GM21786 (cell line): ENCODE results near the gene HILPDA.

ENCODE experiments used
- ATAC-seq: cut with Tn5 transposase; IDR thresholded peaks from one replicate; pipeline ENCODE4 v1.9.1; 2021; ENCODE audit not compliant: unreplicated experiment

The HILPDA gene, protein sequence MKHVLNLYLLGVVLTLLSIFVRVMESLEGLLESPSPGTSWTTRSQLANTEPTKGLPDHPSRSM

DNA sequence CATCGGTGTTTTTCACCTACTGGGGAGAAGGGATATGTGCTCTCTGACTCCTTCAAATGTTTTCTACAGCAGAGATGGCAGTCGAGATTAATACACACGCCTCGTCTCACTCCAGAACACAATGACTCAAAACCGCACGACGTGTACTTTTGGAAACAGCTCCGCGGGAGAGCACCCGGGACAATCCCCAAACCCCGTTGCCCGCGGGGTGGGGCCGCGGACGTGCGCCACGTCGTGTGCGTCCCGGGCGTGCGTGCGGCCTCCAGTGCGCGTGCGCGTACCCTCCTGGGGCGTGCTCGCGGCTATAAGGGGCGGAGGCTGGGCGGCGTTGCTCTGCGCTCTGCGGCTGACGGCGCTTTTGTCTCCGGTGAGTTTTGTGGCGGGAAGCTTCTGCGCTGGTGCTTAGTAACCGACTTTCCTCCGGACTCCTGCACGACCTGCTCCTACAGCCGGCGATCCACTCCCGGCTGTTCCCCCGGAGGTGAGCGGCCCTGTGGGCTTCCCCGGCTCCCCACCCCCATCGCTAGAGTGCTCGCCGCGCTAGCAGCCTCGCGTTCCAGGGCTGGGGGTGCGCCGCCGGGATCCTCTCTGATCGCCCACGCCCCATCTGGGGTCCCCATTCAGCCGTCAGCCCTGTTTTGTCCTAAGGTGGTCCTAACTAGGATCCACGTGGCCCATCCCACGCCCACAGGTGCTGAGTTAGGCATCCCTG is at the start of gene HILPDA:
TSS of gene HILPDA (plus strand) at position 336 of the 712 bp plus-strand sequence. CDS start 1,391 bp downstream, outside the sequence.
- ATAC-seq = peak; percentile 71

DNA sequence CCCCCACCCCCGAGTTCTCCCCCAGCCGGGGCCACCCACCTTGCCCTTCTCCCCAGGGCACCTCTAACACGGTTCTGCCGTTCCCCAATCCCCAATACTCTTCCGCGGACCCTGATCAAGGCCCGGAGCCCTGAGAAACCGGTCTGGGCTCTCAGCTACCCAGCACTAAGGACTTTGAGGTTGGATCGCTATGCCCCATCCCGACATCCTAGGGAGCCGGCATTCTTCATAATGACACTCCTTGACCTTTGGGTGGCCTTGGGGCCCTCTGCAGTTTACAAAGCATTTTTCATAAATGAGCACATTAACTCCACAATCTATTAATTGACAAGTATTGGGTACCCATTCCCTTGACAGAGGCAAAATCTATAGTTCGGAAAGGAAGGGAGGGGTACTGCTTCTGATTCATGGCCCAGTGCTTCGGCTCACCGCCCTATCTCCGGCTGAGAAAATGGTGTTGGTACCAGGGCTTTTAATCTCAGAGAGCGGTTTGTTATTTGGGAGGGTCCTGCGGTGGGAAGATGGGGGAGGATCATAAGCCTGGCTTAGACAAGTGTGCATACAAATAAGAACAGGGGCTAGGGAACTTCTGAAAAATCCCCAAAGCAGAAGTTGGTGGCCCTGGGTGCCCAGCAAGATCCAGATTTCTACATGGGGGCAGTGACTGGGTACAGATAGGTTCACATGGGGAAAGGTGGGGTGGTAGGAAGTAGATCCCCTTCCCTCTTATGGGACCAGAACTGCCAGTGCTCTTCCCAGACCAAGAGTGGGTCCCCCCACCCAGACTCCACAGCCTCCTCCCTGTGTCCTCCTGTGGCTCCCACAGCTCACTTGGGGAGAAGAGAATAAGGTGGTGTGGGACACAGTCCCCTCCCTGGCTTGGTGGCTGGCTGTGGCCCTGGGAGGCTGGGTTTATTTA is 49.1 kb upstream of the HILPDA start:
- ATAC-seq = no peak

DNA sequence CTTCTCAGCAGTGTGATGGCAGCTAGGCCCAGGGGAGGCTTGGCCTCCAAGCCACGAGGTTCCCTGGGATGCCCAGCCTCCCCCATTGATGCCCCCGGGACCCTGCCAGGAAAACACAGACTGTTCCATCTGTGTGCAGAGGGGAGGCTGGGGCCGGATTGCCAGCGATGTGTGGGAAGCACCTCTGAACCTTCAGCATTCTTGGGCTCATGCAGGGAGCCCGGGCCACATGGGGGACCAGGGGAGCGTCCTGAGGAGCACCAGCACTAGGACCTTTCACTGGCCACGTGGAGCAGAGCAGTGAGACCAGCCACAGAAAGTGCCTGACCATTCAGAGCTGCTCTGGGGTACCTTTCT is 48.5 kb upstream of the HILPDA start:
- no peak for ATAC-seq

DNA sequence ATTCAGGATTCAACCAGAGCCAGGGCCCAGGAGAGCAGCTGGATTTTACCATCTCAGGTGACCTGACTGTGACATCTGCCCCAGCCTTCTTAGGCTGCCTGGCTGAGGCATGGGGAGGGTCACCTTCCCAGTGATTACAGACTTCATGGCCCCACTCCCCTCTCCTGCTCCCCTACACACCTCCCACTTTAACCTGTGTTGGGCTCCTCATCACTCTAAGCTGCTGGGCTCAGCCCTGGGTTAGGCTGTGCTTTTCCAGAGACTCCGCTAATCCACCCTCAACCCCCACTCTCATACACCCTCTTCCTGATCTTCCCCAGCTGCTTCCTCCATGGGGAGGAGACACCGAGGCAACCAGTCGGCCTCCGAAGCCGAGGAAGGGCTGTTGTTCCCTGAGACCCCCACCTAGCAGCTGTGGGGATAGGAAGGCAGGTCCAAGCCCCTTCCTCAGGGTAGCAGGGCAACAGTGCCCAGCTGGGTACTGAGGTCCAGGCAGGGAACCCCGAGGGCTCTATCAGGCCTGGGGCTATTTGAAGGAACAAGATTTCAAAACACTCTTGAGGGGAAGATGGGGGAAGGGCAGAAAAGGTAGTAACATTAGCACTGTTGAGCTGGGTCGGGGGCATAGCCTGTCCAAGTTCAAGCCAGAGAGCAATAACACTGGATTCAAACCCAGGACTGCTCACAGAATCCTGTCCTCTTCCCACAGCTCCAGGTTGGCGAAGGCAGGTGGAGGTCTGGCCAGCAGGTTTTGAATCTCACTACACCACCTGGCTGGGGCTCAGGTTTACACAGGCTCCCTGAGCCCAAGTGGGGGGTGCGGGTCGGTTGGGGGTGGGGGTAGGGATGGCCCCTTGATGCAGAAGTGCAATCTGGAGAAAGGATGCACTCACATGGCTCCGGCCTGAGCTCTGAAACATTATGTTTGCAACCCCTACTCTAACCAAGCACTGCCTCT is 47.6 kb upstream of the HILPDA start:
- no peak for ATAC-seq

DNA sequence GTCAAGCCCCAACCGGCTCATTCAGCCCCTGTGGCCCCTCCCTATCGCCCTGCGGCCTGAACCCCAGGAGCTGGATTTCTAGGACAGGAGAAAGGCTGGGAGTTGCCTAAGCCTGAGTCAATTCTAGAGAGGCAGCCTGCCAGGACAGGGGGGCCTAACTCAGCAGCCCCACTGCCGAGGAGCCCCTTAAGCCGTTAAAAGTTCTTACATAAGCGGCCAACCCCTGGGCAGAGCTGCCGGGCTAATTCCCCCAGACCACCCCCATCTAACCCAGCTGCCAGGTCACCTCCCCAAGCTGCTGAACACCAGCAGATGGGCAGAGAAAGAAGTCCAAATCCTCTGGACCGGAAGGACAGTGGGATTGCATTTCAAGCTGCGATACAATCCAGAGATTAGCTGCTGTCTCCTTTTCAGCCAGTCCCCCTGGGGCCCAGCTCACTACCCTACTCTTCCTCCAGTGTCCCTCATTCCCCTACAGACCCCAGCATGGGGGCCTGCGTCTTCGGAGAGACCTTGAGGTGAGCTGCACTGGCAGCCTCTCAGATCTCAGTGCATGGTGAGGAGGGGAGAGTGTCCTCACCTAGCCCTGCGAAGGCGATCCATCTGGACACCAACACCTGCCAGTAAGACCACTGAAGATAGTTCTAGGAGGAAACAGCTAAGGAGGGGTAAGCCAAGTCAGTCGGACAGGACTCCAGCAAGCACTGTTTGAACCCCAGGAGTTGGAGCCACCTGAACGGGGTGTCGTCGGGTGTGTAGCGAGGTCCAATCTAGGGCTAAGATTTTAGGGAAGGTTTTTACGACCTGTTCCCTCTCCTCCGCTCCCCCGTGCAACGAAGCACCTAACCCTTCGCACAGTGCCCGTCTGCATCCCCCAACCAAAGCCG is 46.7 kb upstream of the HILPDA start:
- ATAC-seq = no peak

DNA sequence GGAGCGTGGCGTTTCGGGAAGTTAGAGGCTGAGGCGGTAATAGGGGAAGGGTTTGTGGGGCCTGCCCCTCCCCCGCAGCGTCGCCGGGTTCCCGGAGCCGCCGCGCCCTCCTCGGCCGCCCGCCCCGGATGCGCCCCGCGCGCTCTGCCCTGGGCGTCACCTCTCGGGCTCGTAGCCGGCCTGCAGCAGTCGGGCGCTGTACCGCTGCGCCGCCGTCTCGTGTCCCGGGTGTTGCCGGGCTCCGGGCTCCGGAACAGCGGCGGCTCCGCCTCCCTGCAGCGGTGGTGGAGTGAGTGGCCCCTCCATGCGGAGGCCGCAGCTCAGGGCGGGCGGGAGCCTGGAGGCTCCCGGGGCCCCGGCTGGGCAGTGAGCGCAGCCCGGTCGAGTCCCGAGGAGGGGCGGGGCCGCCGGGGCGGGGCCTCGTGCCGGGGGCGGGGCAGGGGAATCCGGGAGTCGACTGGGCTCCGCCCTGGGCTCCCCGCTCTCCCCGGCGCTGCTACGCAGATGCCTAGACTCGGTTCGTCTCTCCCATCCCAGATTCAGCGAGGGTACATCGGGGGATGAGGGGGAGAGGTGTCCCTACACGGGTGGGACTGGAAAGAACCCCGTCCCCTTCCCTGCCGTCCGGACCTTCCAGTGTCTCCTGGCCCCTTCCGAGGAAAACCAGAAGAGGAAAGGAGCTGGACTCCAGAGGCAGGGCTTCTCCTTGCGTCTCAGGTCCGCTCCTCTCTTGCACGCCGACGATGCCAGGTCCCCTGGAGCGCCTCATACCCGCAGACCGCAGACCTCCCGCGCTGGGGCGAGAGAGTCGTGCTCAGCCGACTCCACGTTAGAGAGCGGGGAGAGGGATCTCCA is 45.9 kb upstream of the HILPDA start, which contains the start of gene IMPDH1:
TSS of gene IMPDH1 (minus strand) at position 387 of the 855 bp plus-strand sequence. CDS start at position 306, 81 bp downstream.
- peak; percentile 77 for ATAC-seq

DNA sequence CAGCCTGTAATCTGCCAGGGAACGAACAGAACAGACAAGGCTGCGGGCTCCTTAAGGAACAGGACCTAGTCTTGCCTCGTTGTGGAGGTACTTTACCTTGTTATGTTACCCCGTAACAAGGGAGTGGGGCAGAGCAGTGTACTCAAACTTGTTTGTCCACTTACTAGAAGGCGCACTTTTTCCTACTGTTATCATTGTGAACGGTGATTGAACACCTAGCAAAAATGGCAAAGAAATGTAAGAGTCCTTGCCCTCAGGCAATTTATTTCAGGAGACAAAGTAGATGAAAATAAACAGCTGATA is 45.3 kb upstream of the HILPDA start:
- ATAC-seq = no peak

DNA sequence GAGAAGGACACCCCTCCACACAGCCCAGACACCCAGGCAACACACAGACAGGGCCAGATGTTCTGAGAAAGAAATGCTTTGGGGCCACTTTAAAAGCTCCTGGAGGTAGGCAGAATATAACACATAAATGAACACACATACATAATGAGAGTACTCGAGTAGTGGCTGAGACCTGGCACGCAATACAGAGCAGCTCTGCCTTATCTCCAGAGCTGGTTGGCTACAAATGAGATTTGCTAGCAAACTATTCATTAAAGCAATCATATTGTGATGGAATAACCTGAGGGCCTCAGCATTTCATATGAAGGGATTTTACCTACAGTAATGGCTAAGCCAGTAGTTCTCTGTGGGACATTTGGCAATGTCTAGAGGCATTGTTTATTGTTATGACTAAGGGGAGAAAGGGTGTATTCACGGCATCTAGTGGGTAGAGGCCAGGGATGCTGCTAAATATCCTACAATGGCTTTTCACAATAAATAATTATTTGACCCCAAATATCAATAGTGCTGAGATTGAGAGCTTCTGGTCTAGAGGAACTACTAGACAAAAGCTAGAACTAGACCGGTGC is 40.4 kb upstream of the HILPDA start:
- ATAC-seq = no peak

DNA sequence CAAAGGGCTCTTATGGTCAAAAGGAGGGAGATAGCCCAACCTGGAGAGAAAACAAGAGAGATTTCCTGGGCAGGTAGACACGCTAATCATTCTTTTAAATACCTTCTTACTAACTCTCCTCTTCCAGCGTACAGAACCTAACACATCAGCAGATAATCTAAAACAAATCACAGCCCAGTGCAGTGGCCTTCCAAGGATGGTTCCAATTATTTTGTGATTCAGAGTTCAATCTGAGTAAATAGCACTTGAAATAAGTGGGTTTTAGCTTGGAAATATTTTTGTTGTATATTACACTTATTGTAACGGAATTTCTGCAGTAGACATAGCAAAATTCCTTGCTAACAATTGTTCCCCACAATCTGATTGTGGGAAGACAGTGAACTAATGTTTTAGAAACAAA is 38.6 kb upstream of the HILPDA start:
- ATAC-seq = no peak

DNA sequence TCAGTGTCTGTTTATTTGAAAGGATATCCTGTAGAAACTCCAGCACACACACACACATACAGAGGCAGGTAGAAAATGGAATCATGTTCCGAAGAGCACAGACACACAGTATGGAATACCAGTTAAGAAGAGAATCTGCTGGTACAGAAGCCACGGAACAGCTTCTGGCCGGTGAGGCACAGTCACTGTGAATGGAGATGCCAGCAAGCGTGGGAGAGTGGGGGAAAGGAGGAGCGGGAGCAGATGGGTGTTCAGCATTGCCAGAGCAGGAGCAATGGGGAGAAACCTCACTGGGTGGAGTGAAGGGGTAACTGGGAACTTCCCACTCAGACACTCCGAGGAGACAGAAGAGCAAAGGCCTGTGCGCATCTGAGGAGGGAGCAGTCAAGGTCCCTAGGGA is 36.4 kb upstream of the HILPDA start:
- no peak for ATAC-seq

DNA sequence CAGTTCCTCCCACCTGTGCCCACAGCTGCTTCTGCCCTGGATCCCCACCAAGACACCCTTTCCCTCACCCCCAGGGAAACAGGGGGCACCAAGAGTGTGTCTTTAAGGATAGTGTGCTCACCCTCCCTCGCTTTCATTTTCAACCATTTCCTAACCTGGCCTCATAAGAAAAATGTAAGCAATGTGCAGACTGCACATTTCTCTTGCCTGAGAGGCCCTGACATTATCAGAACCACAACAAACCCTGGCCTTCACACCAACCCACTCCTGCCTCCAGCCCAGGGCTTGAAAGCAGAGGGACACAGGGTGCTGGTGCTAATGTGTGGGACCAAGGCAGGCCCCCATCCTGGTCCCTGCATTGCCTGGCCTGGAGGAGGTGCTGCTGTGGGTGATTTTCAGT is 34.9 kb upstream of the HILPDA start:
- no peak for ATAC-seq

DNA sequence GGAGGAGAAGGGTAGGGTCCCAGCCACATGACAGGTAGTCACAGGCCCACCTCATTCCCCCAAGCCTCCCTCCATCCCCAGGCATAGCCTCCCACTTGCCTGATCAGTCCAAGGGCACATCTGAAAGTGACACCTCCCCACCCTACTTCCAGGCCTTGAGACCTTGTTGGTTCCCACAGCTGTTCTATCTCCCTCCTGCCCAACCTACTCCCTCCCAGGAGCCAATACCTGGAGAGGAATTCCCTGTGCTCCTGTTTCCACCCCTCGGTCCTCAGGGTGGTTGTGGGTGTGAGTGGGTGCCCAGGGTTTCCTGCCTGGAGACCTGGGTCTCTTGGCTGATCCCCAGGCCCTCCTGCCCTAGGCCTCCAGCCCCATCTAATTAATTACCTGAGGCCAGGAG is 34.3 kb upstream of the HILPDA start:
- ATAC-seq = no peak

DNA sequence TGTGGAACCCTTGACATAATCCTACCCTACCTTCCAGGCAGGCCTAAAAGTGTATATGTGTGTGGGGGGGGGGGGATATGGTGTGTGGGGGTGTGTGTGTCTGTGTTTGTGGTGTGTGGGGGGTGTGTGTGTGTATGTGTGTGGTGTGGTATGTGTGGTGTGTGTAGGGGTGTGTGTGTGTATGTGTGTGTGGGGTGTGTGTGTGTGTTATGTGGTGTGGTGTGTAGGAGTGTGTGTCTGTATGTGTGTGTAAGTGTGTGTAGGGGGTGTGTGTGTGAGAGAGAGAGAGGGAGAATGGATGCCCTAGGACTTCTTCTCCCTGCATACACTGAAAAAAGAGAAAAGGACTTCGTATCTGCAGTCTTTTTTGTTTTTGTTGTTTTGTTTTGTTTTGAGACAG is 33.6 kb upstream of the HILPDA start:
- no peak for ATAC-seq

DNA sequence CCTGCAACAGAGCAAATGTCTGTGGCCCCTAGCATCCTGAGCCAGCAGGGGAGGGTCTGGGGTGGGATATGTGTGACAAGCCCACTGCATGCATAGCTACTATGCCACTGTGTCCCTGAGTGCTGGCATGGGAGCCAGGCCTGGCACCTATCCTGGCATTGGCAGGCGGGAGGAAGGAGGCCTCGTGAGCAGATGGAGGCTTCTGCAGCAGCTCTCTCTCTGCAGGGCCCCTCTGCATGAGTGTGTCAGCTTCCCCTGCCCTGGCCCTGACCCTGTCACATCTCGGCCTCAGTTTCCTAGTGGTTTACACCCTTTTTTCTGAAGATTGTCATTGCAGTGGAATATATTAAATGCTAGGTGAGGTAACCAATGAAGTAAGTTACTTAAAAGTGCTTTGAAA is 32.8 kb upstream of the HILPDA start:
- ATAC-seq = no peak

DNA sequence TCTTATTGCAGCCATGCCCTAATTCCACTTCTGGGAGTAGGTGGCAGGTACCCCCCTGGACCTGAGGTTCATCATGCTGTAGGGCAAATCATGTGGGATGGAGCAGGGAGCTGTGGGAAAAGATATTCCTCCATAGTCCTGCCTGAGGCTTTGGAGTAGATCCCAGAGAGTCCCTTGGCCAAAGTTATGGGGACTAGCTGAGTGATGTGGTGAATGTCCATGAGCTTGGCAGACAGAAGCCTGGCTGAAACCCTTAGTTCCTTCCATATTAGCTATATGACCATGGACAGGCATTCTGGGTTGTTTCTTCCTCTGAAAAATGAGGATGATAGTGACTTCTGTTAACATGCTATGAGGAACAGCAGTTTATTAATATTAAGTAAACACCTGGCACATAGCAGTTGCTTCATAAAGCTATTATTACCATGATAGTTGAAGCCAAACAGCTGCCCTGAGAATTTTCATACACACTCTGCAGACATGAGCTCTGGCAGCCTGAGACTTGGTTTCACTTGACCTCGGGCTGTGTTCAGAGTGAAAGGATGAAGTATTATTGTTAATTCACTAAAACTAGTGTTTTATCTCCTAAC is 30.9 kb upstream of the HILPDA start:
- no peak for ATAC-seq

DNA sequence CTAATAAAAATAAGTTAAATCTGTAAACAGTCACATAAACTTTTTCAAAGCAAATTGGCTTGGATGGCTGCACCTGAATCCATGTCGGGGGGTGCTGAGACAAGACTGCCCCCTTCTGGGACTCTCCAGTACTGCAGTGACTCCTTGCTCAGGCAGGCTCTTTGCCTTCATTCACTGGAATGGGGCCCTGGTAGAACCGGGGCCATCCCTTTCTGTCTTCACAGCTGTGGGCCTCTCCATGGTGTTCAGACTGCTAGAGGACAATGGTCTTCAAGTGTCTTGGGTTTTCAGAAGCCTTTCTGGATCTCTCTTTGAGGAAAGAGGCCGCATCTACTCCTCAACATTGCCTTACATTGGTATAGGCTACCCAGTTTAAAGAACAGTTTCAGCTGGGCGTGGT is 29.8 kb upstream of the HILPDA start:
- ATAC-seq = no peak

DNA sequence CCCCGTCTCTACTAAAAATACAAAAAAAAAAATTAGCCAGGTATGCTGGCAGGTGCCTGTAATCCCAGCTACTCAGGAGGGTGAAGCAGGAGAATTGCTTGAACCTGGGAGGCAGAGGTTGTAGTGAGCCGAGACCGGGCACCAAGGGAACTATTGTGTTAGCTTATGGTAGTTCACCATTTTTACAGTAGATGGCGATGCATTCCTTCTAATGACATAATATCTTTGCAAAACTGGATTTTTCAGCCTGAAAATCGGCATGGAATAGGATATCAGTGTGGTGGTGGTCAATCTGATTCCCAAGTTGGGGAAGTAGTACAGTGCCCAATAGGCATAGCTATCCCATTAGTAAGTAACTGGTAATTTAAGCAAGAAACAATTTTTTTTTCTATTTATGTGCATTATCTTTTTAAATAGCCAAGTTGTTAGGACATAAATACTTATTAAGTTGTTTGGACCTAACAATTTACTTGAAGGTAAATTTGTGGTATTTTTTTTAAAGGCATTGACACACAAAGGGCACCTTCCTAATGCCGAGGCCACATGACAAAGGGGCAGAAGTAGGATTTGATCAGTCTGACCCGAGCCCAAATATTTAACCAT is 28.3 kb upstream of the HILPDA start:
- ATAC-seq = peak; percentile 47

DNA sequence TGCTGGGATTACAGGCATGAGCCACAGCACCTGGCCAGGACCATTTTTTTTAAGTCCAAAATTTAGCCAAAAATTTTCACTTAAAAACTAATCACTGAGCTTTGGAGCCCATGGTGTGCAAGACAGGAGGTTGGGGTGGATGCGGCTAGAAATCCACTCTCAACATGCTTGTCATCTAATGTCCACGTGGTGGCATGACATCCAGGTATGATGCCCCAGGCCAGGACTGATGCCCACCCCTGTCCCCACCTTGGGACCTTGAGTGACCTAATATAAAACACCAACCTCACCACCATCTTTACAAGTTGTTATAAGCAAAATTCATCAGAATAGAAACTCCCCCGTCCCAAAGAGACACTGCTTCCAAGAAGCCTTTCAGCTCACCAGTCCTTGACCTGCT is 25.5 kb upstream of the HILPDA start:
- no peak for ATAC-seq
